RCC 7860 (cell line): ENCODE results near the gene CCDC57.

Experiments
- DNase-seq: peaks from one replicate; pipeline ENCODE4 v3.0.0-alpha.2; 2015; ENCODE audit warnings: low spot score
- FAIRE-seq: peaks from 2 replicates; lab custom pipeline; 2012; peaks lifted over from hg19 to GRCh38; lab: Jason Lieb, UNC

The CCDC57 gene

GRCh38 chr17:82085031-82085861 is 127.4 kb downstream of the CCDC57 start:
- FAIRE-seq: no peak

DNA sequence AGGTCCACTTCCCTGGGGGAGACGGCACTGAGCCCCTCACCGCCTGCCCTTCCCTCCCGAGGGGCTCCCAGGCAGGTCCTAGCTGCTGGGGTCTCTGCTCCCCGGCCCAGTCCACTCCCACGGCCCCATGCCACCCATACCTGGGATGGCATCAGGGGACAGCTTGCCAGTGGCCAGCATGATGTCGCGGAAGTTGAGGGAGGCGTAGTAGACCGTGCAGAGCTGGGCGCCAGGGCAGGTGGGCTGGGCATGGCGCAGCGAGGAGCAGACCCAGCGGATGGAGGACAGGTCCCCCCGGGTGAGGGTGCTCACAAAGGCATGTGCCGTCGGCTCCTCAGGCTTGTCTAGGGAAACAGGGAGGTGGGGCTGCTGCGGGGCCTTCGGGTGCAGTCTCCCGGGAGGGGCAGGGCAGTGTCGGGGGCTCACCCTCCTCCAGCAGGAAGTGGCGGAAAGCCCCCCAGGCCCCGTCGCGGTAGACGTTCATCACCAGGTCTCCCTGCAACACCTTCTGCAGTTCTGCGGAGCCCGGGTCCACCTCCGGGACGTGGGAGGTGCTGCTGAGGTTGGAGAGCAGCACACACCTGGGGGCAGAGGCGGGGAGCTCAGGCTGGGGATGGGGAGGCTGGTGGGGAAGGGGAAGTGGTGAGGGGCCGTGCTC is 128.1 kb downstream of the CCDC57 start:
- no peak for DNase-seq
- no peak for FAIRE-seq

More at GRCh38 chr17:82085031-82085861, 127.4 kb downstream of the CCDC57 start:
- no peak for DNase-seq

DNA sequence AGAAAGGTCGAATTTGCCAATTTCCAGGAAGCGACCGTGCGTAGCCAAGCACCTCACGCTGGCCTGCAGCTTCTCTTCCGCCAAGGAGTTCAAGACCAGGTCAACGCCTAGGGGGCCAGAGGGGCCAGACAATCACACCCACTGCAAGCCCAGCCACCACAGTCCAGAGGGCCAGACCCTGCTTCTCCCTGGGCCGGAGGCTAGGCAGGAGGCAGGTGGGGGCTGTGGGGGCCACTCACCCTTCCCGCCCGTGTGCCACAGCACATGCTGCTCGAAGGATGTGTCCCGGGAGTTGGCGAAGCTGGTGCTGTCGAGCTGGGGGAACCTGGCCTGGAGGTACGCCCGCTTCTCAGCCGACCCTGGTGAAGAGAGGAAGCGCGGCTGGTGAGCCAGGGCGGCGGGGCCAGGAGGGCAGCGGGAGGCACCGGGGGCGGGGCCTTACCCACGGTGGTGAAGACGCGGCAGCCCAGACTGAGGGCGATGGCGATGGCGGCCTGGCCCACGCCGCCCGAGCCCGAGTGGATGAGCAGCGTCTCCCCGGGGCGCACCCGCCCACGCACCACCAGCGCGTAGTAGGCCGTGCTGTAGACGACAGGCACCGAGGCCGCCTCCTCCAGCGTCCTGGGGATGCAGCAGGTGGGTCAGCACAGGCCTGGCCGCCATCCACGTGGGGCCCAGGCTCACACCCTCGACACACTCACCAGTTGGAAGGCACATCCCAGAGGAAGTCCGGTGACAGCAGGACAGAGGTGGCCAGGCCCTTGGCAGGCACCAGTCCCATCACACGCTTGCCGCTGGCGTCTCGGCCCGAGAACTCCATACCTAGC is 128.9 kb downstream of the CCDC57 start:
- no peak for FAIRE-seq

DNA sequence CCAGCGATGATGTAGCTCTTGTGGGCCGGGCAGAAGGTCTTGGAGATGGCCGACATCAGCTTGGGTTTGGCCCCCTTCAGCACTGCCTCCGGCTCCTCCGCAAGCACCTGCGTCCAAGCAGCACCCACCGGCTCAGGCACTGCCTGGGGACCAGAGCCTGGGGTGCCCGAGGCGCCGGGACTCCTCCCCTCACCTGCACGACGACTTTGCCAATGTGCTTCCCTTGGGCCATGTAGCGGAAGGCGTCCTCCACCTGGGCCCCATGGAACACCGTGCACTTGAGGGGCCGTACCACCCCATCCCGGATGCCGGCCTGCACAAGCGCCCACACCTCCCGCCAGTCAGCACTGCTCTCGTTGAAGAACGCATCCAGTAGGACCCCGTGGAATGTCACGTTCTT is 129.6 kb downstream of the CCDC57 start:
- no peak for DNase-seq
- no peak for FAIRE-seq

More for the DNA sequence above, 128.9 kb downstream of the CCDC57 start:
- no peak for DNase-seq

GRCh38 chr17:82082456-82082855 is 130.2 kb downstream of the CCDC57 start:
- no peak for DNase-seq
- no peak for FAIRE-seq

DNA sequence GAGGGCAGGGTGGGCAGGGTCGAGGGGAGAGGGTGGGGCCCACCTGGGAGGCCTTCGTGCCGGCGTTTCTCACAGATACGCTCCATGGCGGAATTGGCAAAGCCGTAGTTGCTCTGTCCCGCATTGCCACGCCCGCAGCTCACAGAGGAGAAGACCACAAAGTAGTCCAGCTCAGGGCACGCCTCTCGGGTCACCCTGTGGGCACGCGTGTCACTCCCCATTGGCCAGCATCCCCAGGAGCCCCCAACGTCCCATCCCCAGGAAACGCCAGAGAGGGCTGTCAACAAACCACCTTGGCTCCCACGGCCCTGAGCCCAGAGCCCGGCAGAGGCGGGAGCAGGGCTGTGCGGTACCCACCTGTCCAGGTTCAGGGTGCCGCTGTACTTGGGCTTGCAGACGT is 130.7 kb downstream of the CCDC57 start:
- DNase-seq (no peak), FAIRE-seq (no peak)

GRCh38 chr17:82081546-82081945 is 131.1 kb downstream of the CCDC57 start:
- no peak for FAIRE-seq
- DNase-seq: no peak

DNA sequence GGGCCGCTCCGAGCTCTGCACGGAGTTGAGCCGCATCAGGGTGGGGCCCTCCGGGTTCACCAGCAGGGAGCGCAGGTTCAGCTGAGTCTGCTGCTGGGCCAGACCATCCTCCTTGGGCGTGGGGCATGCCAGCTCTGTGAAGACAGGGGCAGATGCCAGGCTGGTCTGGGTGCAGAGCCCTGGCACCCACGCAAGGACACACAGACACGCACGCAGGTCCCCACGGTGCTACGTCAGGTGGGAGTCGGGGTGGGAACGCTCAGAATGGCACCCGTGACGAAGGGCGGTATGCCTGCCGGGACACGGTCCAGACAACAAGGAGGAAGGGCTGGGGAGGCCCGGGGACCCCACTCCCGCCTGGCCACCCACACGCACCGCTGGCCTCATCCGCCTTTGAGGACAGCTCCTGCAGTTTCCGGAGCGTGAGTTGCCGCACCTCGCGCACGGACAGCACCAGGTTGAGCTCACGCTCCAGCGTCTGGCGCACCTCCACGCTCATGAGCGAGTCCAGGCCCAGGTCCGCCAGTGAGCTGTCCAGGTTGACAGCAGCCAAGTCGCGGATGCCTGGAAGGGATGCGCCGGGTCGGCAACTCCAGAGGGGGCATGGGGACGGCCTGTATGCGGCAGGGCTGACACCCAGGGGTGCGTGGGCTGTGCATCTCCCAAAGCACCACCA is 131.7 kb downstream of the CCDC57 start:
- no peak for DNase-seq
- FAIRE-seq: no peak

GRCh38 chr17:82080048-82080788 is 132.4 kb downstream of the CCDC57 start:
- no peak for DNase-seq
- no peak for FAIRE-seq

DNA sequence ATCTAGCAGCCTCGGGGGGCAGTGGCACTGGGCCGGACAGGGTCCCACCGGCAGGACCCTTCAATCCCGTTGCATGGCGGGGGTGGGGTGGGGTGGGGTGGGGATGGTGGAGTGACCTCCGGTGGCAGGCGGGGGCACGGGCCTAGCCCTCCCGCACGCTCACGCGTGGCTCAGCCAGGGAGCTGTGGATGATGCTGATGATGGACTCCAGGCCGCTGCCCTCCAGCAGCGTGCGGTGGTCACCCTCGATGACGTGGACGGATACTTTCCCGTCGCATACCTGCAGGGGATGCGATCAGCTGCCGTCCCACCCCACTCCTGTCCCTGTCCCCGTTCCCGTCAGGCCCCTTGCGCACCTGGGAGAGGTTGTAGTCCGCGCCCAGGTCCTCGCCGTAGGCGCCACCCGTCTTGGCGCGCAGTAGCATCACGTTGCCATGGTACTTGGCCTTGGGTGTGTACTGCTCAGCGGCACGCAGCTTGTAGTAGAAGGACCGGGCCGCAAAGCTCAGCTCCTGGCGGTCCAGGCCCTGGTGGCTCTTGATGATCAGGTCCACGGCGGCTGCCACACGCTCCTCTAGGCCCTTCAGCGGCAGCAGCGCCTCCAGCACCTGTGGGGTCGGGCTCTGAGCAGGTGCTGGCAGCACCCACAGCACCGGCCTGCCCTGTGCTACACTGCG is 133.5 kb downstream of the CCDC57 start:
- DNase-seq (no peak), FAIRE-seq (no peak)

GRCh38 chr17:82078433-82078832 is 134.2 kb downstream of the CCDC57 start:
- no peak for FAIRE-seq
- DNase-seq: no peak

- DNase-seq (no peak), FAIRE-seq (no peak)
These were observed 134.9 kb downstream of the CCDC57 start for GRCh38 chr17:82077617-82078358.

- no peak for DNase-seq
These were observed 135.7 kb downstream of the CCDC57 start for GRCh38 chr17:82076785-82077591.

GRCh38 chr17:82076018-82076784 is 136.4 kb downstream of the CCDC57 start:
- DNase-seq: no peak
- FAIRE-seq: no peak

More at GRCh38 chr17:82076785-82077591, 135.7 kb downstream of the CCDC57 start:
- FAIRE-seq: no peak

- no peak for DNase-seq
- FAIRE-seq: no peak
These were observed 139.2 kb downstream of the CCDC57 start for GRCh38 chr17:82073446-82073845.

GRCh38 chr17:82072827-82073226 is 139.8 kb downstream of the CCDC57 start:
- FAIRE-seq: no peak
- DNase-seq: no peak

DNA sequence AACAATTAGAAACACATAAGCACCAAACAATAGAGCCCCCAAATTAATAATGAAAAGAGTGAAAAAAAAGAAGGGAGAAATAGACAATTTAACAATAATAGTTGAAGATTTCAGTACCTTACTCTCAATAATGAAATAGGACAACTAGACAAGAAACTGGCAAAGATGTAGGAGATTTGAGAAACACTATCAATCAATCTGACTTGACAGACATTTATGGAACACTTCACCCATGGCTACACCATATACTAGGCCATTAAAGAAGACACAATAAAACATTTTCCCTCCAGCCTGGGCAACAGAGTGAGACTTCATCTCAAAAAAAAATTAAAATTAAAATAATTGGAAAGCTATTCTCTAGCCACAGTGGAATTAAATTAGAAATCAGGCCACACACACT is 142.0 kb downstream of the CCDC57 start:
- FAIRE-seq (no peak), DNase-seq (no peak)
